ENCODE measurements around the gene NPDC1. TPM values are rescaled to one million over a fixed set of nuclear protein-coding genes. Genes with fewer than 3 reads are reported as not detected.

The NPDC1 gene
- total and polyA plus RNA-seq, 2 experiments from 2014 or later, result 43.1 to 121 TPM

DNA sequence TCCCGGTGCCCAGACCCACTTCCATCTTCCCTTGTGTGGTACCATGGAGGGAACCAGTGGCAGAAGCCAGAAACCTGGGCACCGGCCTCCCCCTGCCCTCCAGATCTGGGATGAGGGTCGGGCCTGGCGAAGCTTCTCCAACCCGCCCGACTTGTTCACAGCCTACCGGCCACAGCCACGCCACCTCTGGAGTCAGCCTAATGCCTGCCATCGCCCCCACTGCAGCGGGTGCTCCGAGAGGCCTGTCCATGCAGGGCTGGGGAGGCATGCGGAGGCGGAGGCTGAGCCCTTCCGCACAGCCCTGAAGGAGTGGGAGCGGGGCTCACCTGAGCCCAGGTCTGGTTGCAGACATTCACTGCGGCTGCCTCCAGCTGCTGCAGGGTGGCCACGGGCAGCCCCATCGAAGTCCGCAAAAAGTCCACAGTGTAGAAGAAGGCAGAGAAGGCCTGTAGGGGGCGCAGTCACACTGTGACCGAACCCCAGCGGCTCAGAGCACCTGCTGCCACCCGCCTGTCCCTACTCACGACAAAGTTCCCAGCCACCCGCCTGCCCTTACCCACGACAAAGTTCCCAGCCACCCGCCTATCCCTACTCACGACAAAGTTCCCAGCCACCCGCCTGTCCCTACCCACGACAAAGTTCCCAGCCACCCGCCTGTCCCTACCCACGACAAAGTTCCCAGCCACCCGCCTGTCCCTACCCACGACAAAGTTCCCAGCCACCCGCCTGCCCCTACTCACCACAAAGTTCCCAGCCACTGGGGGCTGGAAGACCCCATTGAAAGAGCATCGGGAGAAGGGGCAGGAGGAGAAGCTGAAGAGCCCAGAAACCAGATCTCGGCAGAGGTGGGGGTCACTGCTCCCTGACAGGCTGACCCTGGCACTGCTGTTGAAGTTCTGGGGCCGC lies 3.8 kb upstream of the NPDC1 start:
- 38% methylated on average over 30 to 38 of the region's 38 CpGs for WGBS, 2 experiments (ENCODE audit: low coverage in 1 of 2, low lambda C conversion rate in 2 of 2, missing lambda C conversion rate in 2 of 2)
- Histone ChIP-seq H3K27me3 (replicated peaks; ENCODE audit: insufficient read depth) (peaks cover 22% of the 10 kb centered on the region), H3K36me3 (ENCODE audit: low read depth) (no peaks in the 10 kb centered on the region), H4K20me1 (ENCODE audit: insufficient read depth) (no peaks in the 10 kb centered on the region; the same call in 1 of the 2 replicates), H2AFZ (no peak overlapping the region), H3K4me1 (ENCODE audit: insufficient read depth) (peaks cover 2% of the 10 kb centered on the region; the same call in 1 of the 2 replicates), H3K27ac (no peak overlapping the region), H3K4me2 (ENCODE audit: unreplicated experiment) (no peak overlapping the region), H3F3A (ENCODE audit: insufficient read depth) (no peaks in the 10 kb centered on the region), H3K4me3 (no peak overlapping the region), H3K9me3 (ENCODE audit: low read depth) (no peaks in the 10 kb centered on the region), H3K9ac (no peak overlapping the region), H3K79me2 (ENCODE audit: insufficient read depth) (peaks cover 6% of the 10 kb centered on the region), H3K9me2 (ENCODE audit: insufficient read depth) (no peaks in the 10 kb centered on the region)
- TF ChIP-seq EZH2 (IDR thresholded peaks at IDR 0.05; ENCODE audit: insufficient read depth, poor library complexity, severe bottlenecking), result no peak
- TF ChIP-seq EZH2phosphoT487 (IDR thresholded peaks at IDR 0.05; ENCODE audit: insufficient read depth, low read depth), result no peak
- DNase-seq, result peak; percentile 73
- in situ Hi-C loops (cut with MboI), result no loop called here

- 21 to 31% methylated on average over 33 to 60 of the region's 72 CpGs for WGBS, 2 experiments (ENCODE audit: low coverage in 1 of 2, low lambda C conversion rate in 2 of 2, missing lambda C conversion rate in 2 of 2)
- no peak overlapping the region for H3K4me3 ChIP-seq
- peaks cover 22% of the 10 kb centered on the region for H3K27me3 ChIP-seq (replicated peaks; ENCODE audit: insufficient read depth)
- no peak overlapping the region for H3K4me2 ChIP-seq (ENCODE audit: unreplicated experiment)
- H3K9me2 ChIP-seq (ENCODE audit: insufficient read depth), result no peaks in the 10 kb centered on the region
- H3K9ac ChIP-seq, result no peak overlapping the region
- peaks cover 8% of the 10 kb centered on the region; the same call in 1 of the 2 replicates for H3K4me1 ChIP-seq (ENCODE audit: insufficient read depth)
- in situ Hi-C loops (cut with MboI), result no loop called here
- peak; percentile 28 for DNase-seq
- H3K79me2 ChIP-seq (ENCODE audit: insufficient read depth), result peaks cover 15% of the 10 kb centered on the region
- no peaks in the 10 kb centered on the region for H3F3A ChIP-seq (ENCODE audit: insufficient read depth)
- H3K27ac ChIP-seq, result no peak overlapping the region
- H3K9me3 ChIP-seq (ENCODE audit: low read depth), result no peaks in the 10 kb centered on the region
- no peak overlapping the region for H2AFZ ChIP-seq
- no peaks in the 10 kb centered on the region for H3K36me3 ChIP-seq (ENCODE audit: low read depth)
- TF ChIP-seq EZH2 (IDR thresholded peaks at IDR 0.05; ENCODE audit: insufficient read depth, poor library complexity, severe bottlenecking), result no peak
- TF ChIP-seq EZH2phosphoT487 (IDR thresholded peaks at IDR 0.05; ENCODE audit: insufficient read depth, low read depth), result no peak
- H4K20me1 ChIP-seq (ENCODE audit: insufficient read depth), result no peaks in the 10 kb centered on the region; the same call in 1 of the 2 replicates
Observed at GRCh38 chr9:137048655-137049543, 2.9 kb upstream of the NPDC1 start.

- DNase-seq, result peak; percentile 80
- peak overlapping the region; percentile 95 for H3K4me2 ChIP-seq (ENCODE audit: unreplicated experiment)
- peak overlapping the region; percentile 70 for H3K9ac ChIP-seq
- TF ChIP-seq EZH2 (IDR thresholded peaks at IDR 0.05; ENCODE audit: insufficient read depth, poor library complexity, severe bottlenecking), result no peak
- TF ChIP-seq EZH2phosphoT487 (IDR thresholded peaks at IDR 0.05; ENCODE audit: insufficient read depth, low read depth), result no peak
- no peaks in the 10 kb centered on the region for H3F3A ChIP-seq (ENCODE audit: insufficient read depth)
- peaks cover 25% of the 10 kb centered on the region for H3K79me2 ChIP-seq (ENCODE audit: insufficient read depth)
- H3K4me1 ChIP-seq (ENCODE audit: insufficient read depth), result peaks cover 8% of the 10 kb centered on the region; the same call in 1 of the 2 replicates
- no peaks in the 10 kb centered on the region for H3K9me3 ChIP-seq (ENCODE audit: low read depth)
- no peak overlapping the region for H3K27ac ChIP-seq
- H3K27me3 ChIP-seq (replicated peaks; ENCODE audit: insufficient read depth), result peaks cover 9% of the 10 kb centered on the region
- H3K9me2 ChIP-seq (ENCODE audit: insufficient read depth), result no peaks in the 10 kb centered on the region
- WGBS, 2 experiments (ENCODE audit: low coverage in 1 of 2, low lambda C conversion rate in 2 of 2, missing lambda C conversion rate in 2 of 2), result 5% methylated on average over 73 to 89 of the region's 96 CpGs
- no peaks in the 10 kb centered on the region; the same call in 1 of the 2 replicates for H4K20me1 ChIP-seq (ENCODE audit: insufficient read depth)
- in situ Hi-C loops (cut with MboI), result no loop called here
- peak overlapping the region; percentile 93 for H2AFZ ChIP-seq
- peak overlapping the region; percentile 87 for H3K4me3 ChIP-seq
- no peaks in the 10 kb centered on the region for H3K36me3 ChIP-seq (ENCODE audit: low read depth)
Observed at GRCh38 chr9:137045294-137046087, 486 bp downstream of the NPDC1 start.
